Measurements from ENCODE around the gene PRR36. TPM values are rescaled to one million over a fixed set of nuclear protein-coding genes. Genes with fewer than 3 reads are reported as not detected.

The PRR36 gene
- total RNA-seq, 2 donors from 2014 or later: 2.2 to 4.2 TPM

GRCh38 chr19:7867092-7867844, 6.9 kb downstream of the PRR36 start:
- intact Hi-C loops (cut with DNase I): no loop called here
- 93% methylated on average over 9 of the region's 9 CpGs for WGBS
- TF ChIP-seq POLR2A (IDR thresholded peaks at IDR 0.05) (no peak), CTCF (IDR thresholded peaks at IDR 0.05) (no peak), POLR2AphosphoS5 (IDR thresholded peaks at IDR 0.05) (no peak)

GRCh38 chr19:7866399-7867091, 7.6 kb downstream of the PRR36 start:
- TF ChIP-seq CTCF (IDR thresholded peaks at IDR 0.05) (no peak), POLR2A (IDR thresholded peaks at IDR 0.05) (no peak), POLR2AphosphoS5 (IDR thresholded peaks at IDR 0.05) (no peak)
- H3K27ac ChIP-seq: no peak overlapping the region
- no peaks in the 10 kb centered on the region for H3K9me3 ChIP-seq
- no peaks in the 10 kb centered on the region for H3K27me3 ChIP-seq (replicated peaks; ENCODE audit: insufficient read depth)
- WGBS: 58% methylated on average over 12 of the region's 12 CpGs
- DNase-seq (ENCODE audit: low spot score): no peak
- H3K4me1 ChIP-seq (replicated peaks): no peaks in the 10 kb centered on the region
- H3K4me3 ChIP-seq: no peak overlapping the region
- H3K36me3 ChIP-seq: no peaks in the 10 kb centered on the region
- intact Hi-C loops (cut with DNase I): no loop called here

More at GRCh38 chr19:7867092-7867844, 6.9 kb downstream of the PRR36 start:
- H3K36me3 ChIP-seq: no peaks in the 10 kb centered on the region
- no peak overlapping the region for H3K27ac ChIP-seq
- no peaks in the 10 kb centered on the region for H3K27me3 ChIP-seq (replicated peaks; ENCODE audit: insufficient read depth)
- H3K4me3 ChIP-seq: no peak overlapping the region
- DNase-seq (ENCODE audit: low spot score): no peak
- no peaks in the 10 kb centered on the region for H3K4me1 ChIP-seq (replicated peaks)
- H3K9me3 ChIP-seq: no peaks in the 10 kb centered on the region

- 55% methylated on average over 10 of the region's 10 CpGs for WGBS
- no peaks in the 10 kb centered on the region for H3K4me1 ChIP-seq (replicated peaks)
- intact Hi-C loops (cut with DNase I): no loop called here
- no peaks in the 10 kb centered on the region for H3K36me3 ChIP-seq
- no peak for TF ChIP-seq POLR2AphosphoS5 (IDR thresholded peaks at IDR 0.05)
- TF ChIP-seq POLR2A (IDR thresholded peaks at IDR 0.05): no peak
- TF ChIP-seq CTCF (IDR thresholded peaks at IDR 0.05): no peak
- H3K27ac ChIP-seq: no peak overlapping the region
- no peaks in the 10 kb centered on the region for H3K27me3 ChIP-seq (replicated peaks; ENCODE audit: insufficient read depth)
- DNase-seq (ENCODE audit: low spot score): no peak
- no peak overlapping the region for H3K4me3 ChIP-seq
- H3K9me3 ChIP-seq: no peaks in the 10 kb centered on the region
Measured at GRCh38 chr19:7865262-7865911, 8.8 kb downstream of the PRR36 start.

- 76% methylated on average over 18 of the region's 18 CpGs for WGBS
Measured at GRCh38 chr19:7864690-7865074, 9.5 kb downstream of the PRR36 start.

More at GRCh38 chr19:7864690-7865074, 9.5 kb downstream of the PRR36 start:
- Histone ChIP-seq H3K27me3 (replicated peaks; ENCODE audit: insufficient read depth) (no peaks in the 10 kb centered on the region), H3K27ac (no peak overlapping the region), H3K9me3 (no peaks in the 10 kb centered on the region), H3K36me3 (no peaks in the 10 kb centered on the region), H3K4me1 (replicated peaks) (no peaks in the 10 kb centered on the region), H3K4me3 (no peak overlapping the region)
- DNase-seq (ENCODE audit: low spot score): no peak
- intact Hi-C loops (cut with DNase I): no loop called here
- TF ChIP-seq POLR2AphosphoS5 (IDR thresholded peaks at IDR 0.05) (no peak), CTCF (IDR thresholded peaks at IDR 0.05) (no peak)

Measured in prostate gland (tissue), 2 donors.